ENCODE measurements around the gene PCDHB12.
"Not testable (repeated sequence)": the region's sequence is repeated elsewhere in the genome, so short reads cannot be mapped to it uniquely, and the experiment has no call there.

PCDHB12 gene

DNA sequence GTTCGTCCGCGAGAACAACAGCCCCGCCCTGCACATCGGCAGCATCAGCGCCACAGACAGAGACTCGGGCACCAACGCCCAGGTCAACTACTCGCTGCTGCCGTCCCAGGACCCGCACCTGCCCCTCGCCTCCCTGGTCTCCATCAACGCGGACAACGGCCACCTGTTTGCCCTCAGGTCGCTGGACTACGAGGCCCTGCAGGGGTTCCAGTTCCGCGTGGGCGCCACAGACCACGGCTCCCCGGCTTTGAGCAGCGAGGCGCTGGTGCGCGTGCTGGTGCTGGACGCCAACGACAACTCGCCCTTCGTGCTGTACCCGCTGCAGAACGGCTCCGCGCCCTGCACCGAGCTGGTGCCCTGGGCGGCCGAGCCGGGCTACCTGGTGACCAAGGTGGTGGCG, 1.8 kb downstream of the PCDHB12 start:
- DNase-seq (ENCODE audit: low read depth) = not testable (repeated sequence)

DNA sequence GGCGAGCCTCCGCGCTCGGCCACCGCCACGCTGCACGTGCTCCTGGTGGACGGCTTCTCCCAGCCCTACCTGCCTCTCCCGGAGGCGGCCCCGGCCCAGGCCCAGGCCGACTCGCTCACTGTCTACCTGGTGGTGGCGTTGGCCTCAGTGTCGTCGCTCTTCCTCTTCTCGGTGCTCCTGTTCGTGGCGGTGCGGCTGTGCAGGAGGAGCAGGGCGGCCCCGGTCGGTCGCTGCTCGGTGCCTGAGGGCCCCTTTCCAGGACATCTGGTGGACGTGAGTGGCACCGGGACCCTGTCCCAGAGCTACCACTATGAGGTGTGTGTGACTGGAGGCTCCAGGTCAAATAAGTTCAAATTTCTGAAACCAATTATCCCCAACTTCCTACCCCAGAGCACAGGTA, 2.3 kb downstream of the PCDHB12 start:
- DNase-seq (ENCODE audit: low read depth) = not testable (repeated sequence)

DNA sequence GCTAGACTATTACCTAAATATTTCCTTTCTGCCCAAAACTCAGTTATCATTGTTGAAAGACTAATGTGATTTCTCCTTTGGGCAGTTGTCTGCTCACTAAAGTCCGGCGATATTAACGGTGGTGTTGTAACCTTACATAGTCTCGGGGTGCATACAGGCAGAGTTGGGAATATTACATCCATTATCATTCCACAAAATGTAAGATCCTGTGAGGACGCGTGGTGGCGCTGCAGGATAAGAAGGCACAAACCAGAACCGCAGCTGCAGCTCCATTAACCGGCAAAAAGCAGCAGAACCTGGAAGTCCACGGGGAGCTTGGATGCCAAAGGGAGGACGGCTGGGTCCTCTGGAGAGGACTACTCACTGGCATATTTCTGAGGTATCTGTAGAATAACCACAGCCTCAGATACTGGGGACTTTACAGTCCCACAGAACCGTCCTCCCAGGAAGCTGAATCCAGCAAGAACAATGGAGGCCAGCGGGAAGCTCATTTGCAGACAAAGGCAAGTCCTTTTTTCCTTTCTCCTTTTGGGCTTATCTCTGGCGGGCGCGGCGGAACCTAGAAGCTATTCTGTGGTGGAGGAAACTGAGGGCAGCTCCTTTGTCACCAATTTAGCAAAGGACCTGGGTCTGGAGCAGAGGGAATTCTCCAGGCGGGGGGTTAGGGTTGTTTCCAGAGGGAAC, 5.3 kb downstream of the PCDHB12 start, which contains the start of gene PCDHB13:
Gene PCDHB13, plus strand, starts transcription at position 264 of the 684 bp plus-strand sequence. Its CDS starts 205 bp downstream, at position 469.
- not testable (repeated sequence) for DNase-seq (ENCODE audit: low read depth)

DNA sequence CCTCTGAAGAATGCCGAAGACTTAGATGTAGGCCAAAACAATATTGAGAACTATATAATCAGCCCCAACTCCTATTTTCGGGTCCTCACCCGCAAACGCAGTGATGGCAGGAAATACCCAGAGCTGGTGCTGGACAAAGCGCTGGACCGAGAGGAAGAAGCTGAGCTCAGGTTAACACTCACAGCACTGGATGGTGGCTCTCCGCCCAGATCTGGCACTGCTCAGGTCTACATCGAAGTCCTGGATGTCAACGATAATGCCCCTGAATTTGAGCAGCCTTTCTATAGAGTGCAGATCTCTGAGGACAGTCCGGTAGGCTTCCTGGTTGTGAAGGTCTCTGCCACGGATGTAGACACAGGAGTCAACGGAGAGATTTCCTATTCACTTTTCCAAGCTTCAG, 6.1 kb downstream of the PCDHB12 start:
- not testable (repeated sequence) for DNase-seq (ENCODE audit: low read depth)

DNA sequence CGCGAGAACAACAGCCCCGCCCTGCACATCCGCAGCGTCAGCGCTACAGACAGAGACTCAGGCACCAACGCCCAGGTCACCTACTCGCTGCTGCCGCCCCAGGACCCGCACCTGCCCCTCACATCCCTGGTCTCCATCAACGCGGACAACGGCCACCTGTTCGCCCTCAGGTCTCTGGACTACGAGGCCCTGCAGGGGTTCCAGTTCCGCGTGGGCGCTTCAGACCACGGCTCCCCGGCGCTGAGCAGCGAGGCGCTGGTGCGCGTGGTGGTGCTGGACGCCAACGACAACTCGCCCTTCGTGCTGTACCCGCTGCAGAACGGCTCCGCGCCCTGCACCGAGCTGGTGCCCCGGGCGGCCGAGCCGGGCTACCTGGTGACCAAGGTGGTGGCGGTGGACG, 7.0 kb downstream of the PCDHB12 start:
- DNase-seq (ENCODE audit: low read depth) = not testable (repeated sequence)

DNA sequence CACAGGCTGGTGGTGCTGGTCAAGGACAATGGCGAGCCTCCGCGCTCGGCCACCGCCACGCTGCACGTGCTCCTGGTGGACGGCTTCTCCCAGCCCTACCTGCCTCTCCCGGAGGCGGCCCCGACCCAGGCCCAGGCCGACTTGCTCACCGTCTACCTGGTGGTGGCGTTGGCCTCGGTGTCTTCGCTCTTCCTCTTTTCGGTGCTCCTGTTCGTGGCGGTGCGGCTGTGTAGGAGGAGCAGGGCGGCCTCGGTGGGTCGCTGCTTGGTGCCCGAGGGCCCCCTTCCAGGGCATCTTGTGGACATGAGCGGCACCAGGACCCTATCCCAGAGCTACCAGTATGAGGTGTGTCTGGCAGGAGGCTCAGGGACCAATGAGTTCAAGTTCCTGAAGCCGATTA, 7.5 kb downstream of the PCDHB12 start:
- DNase-seq (ENCODE audit: low read depth) = not testable (repeated sequence)

DNA sequence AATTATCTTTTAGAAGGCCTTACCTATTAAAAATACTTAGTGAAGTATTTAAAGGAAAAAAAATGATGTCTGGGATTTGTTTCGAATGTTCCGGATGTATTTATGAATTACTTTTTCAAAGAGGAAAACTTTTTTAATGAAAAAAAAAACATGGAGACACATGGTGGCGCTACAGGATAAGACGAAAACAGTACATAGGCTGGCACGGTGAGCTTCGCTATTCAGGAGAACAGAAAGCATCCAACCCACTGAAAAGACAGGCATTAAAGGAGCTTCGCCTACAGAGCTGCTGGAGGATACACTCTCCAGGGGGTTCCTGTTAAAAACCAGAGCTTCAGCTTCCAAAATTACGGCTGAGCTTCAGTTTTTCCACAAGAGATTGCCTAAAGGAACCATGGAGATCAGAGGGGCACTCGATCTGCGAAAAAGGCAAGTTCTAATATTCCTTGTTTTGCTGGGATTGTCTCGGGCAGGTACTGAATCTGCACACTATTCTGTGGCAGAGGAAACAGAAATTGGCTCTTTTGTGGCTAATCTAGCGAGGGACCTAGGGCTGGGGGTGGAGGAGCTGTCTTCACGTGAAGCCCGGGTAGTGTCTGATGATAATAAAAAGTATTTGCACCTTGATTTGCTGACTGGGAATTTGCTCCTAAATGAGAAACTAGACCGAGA, 14.7 kb downstream of the PCDHB12 start, which contains the start of gene PCDHB14:
Gene PCDHB14, plus strand, starts transcription at position 232 of the 672 bp plus-strand sequence. Its CDS starts 163 bp downstream, at position 395.
- no peak for DNase-seq (ENCODE audit: low read depth)

DNA sequence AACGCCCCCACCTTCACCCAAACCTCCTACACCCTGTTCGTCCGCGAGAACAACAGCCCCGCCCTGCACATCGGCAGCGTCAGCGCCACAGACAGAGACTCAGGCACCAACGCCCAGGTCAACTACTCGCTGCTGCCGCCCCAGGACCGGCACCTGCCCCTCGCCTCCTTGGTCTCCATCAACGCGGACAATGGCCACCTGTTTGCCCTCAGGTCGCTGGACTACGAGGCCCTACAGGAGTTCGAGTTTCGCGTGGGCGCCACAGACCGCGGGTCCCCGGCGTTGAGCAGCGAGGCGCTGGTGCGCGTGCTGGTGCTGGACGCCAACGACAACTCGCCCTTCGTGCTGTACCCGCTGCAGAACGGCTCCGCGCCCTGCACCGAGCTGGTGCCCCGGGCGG, 16.3 kb downstream of the PCDHB12 start:
- DNase-seq (ENCODE audit: low read depth) = not testable (repeated sequence)

DNA sequence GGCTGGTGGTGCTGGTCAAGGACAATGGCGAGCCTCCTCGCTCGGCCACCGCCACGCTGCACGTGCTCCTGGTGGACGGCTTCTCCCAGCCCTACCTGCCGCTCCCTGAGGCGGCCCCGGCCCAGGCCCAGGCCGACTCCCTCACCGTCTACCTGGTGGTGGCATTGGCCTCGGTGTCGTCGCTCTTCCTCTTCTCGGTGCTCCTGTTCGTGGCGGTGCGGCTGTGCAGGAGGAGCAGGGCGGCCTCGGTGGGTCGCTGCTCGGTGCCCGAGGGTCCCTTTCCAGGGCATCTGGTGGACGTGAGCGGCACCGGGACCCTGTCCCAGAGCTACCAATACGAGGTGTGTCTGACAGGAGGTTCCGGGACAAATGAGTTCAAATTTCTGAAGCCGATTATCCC, 16.9 kb downstream of the PCDHB12 start:
- not testable (repeated sequence) for DNase-seq (ENCODE audit: low read depth)

DNA sequence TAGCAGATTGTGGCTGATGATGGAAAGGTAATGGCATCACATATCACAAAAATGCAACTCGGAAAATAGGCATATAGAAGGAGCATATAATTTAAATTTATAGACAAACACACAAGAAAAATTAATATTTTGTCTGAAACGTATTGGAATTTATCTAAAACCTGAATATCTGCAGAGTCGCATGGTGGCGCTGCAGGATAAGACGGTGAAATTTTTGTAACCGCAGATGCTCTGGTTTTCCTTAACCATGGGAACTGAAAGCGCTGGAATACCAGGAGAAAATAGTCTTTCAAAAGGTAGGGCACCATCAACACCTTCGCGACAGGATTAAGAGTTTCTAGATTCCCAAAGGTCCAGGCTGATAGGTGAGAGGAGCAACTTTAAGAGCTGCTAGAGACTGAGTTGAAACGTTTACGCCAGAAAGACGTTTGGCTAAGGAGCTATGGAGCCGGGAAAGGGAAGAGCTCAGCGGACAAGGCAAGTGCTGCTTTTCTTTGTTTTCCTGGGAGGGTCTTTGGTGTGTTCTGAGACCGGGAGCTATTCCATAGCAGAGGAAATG, 25.7 kb downstream of the PCDHB12 start:
- DNase-seq (ENCODE audit: low read depth) = no peak

DNA sequence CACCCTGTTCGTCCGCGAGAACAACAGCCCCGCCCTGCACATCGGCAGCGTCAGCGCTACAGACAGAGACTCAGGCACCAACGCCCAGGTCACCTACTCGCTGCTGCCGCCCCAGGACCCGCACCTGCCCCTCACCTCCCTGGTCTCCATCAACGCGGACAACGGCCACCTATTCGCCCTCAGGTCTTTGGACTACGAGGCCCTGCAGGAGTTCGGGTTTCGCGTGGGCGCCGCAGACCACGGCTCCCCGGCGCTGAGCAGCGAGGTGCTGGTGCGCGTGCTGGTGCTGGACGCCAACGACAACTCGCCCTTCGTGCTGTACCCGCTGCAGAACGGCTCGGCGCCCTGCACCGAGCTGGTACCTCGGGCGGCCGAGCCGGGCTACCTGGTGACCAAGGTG, 27.4 kb downstream of the PCDHB12 start:
- not testable (repeated sequence) for DNase-seq (ENCODE audit: low read depth)

DNA sequence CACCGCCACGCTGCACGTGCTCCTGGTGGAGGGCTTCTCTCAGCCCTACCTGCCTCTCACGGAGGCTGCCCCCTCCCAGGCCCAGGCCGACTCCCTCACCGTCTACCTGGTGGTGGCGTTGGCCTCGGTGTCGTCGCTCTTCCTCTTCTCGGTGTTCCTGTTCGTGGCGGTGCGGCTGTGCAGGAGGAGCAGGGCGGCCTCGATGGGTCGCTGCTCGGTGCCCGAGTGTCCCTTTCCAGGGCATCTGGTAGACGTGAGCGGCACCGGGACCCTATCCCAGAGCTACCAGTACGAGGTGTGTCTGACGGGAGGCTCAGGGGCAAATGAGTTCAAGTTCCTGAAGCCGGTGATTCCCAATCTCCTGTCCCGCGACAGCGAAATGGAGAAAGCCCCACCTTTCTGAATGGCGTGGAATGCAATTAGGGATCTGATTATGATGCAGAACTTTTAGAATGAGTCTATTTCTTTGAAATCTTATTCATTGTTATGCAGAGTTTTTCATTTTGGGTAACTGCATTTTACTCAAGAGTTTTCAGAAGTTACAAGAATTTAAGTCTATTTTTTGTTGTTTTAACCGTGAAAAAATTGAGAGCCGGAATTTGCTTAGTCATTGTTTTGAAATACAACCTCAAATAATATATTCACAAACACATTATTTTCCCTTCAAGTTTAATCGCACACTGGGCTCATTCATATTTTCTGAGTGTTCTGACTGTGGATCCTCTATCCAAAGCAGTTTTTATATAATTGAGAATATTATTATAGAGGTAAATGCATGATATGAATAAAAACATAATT, 28.2 kb downstream of the PCDHB12 start:
- no peak for DNase-seq (ENCODE audit: low read depth)

DNA sequence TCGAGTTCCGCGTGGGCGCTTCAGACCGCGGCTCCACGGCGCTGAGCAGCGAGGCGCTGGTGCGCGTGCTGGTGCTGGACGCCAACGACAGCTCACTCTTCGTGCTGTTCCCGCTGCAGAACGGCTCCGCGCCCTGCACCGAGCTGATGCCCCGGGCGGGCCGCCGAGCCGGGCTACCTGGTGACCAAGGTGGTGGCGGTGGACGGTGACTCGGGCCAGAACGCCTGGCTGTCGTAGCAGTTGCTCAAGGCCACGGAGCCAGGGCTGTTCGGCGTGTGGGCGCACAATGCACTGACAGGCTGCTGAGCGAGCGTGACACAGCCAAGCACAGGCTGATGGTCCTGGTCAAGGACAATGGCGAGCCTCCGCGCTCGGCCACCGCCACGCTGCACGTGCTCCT, 33.0 kb downstream of the PCDHB12 start:
- DNase-seq (ENCODE audit: low read depth) = no peak

DNA sequence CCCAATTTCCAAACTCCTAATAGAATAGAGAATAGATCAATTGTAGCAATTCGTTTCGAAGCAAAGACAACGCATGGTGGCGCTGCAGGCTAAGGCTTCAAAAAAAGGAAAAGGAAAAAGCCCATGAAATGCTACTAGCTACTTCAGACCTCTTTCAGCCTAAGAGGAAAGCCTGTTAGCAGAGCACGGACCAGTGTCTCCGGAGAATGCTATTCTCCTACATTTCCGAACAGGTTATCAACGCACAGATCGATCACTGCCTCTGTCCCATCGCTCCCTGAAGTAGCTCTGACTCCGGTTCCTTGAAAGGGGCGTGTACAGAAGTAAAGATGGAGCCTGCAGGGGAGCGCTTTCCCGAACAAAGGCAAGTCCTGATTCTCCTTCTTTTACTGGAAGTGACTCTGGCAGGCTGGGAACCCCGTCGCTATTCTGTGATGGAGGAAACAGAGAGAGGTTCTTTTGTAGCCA, 36.8 kb downstream of the PCDHB12 start, which contains the start of gene PCDHB15:
Gene PCDHB15, plus strand, starts transcription at position 146 of the 468 bp plus-strand sequence. Its CDS starts 184 bp downstream, at position 330.
- no peak for DNase-seq (ENCODE audit: low read depth)

DNA sequence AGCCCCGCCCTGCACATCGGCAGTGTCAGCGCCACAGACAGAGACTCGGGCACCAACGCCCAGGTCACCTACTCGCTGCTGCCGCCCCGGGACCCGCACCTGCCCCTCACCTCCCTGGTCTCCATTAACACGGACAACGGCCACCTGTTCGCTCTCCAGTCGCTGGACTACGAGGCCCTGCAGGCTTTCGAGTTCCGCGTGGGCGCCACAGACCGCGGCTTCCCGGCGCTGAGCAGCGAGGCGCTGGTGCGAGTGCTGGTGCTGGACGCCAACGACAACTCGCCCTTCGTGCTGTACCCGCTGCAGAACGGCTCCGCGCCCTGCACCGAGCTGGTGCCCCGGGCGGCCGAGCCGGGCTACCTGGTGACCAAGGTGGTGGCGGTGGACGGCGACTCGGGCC, 38.5 kb downstream of the PCDHB12 start:
- DNase-seq (ENCODE audit: low read depth) = not testable (repeated sequence)

DNA sequence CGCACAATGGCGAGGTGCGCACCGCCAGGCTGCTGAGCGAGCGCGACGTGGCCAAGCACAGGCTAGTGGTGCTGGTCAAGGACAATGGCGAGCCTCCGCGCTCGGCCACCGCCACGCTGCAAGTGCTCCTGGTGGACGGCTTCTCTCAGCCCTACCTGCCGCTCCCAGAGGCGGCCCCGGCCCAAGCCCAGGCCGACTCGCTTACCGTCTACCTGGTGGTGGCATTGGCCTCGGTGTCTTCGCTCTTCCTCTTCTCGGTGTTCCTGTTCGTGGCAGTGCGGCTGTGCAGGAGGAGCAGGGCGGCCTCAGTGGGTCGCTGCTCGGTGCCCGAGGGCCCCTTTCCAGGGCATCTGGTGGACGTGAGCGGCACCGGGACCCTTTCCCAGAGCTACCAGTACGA, 38.9 kb downstream of the PCDHB12 start:
- not testable (repeated sequence) for DNase-seq (ENCODE audit: low read depth)

DNA sequence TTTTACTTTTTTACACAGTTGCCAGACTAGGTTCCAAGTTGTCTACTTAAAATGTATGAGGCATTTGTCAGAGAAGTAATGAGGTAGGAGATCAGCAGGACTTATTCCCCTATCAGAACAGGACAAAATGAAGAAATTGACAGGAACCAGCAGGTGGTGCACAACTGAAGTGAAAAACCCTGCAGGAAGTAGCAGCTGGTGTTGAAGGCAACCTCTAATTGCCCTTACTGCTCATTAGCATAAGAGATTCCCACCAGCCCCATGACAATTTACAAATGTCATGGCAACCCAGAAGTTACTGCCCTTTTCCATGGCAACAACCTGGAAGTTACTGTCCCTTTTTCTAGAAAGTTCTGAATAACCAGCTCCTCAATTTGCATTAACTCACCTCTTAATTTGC, 42.1 kb downstream of the PCDHB12 start:
- DNase-seq (ENCODE audit: low read depth) = no peak

DNA sequence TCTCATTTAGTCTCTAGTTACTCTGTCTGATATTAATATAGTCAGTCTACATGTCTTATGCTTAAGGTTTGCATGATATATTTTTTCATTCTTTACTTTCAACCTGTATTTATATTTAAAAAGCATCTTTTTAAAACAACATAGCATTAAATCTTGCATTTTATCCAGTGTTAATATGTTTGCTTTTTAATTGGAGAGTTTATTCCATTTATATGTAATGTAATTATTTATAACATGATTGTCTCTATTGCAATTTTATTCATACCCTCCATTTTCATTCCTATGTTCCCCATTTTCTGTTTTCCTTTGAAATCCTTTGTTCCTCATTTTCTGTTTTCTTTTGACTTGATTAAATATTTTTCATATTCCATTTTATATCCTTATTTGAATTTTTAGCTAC, 49.9 kb downstream of the PCDHB12 start:
- DNase-seq (ENCODE audit: low read depth) = no peak

DNA sequence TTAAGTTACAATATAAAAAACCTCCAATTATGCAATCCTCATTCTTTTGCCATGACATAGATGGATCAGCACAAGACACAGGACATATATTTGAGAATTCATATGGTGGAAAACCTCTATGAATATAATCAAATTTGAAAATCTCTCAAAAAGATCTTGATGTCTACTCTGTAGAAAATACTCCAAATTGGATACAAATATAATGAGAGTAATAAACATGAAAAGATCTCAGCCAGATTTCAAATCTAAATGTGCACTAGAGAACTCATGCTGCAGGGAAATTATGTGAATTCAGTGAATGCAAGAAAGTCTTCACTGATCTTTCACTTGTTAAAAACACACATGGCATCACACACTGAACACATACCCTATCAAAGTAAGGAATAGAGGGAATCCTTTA, 50.4 kb downstream of the PCDHB12 start:
- no peak for DNase-seq (ENCODE audit: low read depth)

DNA sequence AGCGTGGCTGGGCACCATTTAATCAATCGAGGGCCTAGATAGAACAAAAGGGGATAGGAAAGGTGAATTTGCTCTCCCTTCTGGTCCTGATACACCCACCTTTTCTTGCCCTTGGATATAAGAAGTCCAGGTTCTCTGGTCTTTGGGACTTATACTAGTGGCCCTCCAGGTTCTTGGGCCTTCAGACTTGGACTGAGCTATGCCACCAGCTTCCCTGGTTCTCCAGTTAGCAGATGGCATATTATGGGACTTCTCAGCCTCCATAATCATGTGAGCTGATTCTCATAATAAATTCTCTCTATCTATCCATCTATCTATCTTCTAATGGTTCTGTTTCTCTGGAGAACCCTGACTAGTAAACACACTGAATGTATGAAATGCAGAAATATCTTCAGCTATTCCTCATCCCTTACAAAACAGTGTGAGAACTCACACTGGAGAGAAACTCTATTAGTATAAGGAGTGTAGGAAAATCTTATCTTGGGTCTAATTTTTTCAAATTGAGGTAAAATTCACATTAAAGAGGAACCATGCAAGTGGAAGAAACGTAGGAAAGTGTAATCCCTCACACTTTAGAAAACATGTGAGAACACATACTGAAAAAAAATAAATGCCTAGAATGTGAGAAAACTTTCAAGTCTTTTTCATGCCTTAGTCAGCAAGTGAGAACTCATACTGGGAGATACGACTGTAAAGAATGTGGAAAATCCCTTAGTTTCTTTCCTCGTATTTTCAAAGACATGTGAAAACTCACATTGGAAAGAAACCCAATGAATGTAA, 52.1 kb downstream of the PCDHB12 start:
- DNase-seq (ENCODE audit: low read depth) = no peak

DNA sequence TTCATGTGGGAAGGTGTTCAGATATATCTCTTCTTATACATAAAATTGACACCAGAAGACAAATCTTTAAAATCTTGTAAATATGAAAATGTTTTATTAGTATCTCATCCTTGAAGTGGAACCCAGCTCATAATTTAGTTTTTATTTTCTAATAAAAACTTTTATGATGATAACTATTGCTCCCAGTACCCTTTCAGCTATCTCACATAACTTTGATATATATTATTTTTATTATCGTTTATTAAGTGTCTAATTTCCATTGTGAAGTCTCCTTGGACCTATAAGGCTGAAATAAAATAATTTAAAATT, 52.7 kb downstream of the PCDHB12 start:
- no peak for DNase-seq (ENCODE audit: low read depth)
